Motor neuron (in vitro differentiated cells): Measurements from ENCODE around the gene MRPL44. TPM values are rescaled to one million over a fixed set of nuclear protein-coding genes. Genes with fewer than 3 reads are reported as not detected.

Source experiments
- ATAC-seq, 8 experiments: fragments of 200-7000 bp; cut with Tn5 transposase; replicated peaks in 6 of 8; 2 replicates each; pipeline ENCODE4 v1.8.0; 2021; ENCODE audit warnings: mild to moderate bottlenecking in 8 of 8, moderate library complexity in 8 of 8
- H3K27ac ChIP-seq, 2 donors: fragments of 250-450 bp; sonication (Bioruptor Pico); 2 replicates each; pipeline ENCODE4 v1.9.0; 2021; ENCODE audit warnings: antibody characterized with exemption in 2 of 2, mild to moderate bottlenecking in 2 of 2, moderate library complexity in 1 of 2
- H3K4me1 ChIP-seq, 2 donors: fragments of 250-450 bp; sonication (Bioruptor Pico); replicated peaks in 1 of 2; 2 replicates each; pipeline ENCODE4 v1.6.1; 2021; ENCODE audit warnings: antibody characterized with exemption in 2 of 2, mild to moderate bottlenecking in 2 of 2, moderate library complexity in 1 of 2
- H3K4me3 ChIP-seq, 5 donors: fragments of 250-450 bp; sonication (Bioruptor Pico); 2 replicates each; pipeline ENCODE4 v1.9.0; 2021; ENCODE audit warnings: antibody characterized with exemption in 5 of 5, mild to moderate bottlenecking in 5 of 5, moderate library complexity in 4 of 5
- WGBS, 10 experiments: fragments of 450-650 bp; shearing (Covaris generic); methylation state at CpG; one replicate each; pipeline ENCODE4 v1.0.0; 2022; 5-methylcytosine and 5-hydroxymethylcytosine counted together
- in situ Hi-C, 9 experiments: fragments of 400-800 bp; cut with MboI; loops; one replicate each; pipeline ENCODE4 v1.15.0; 2021; ENCODE audit warnings: low sequenced_read_pairs in 9 of 9, low pct_unique_long_range_greater_than_20kb in 2 of 9; ENCODE audit not compliant: unreplicated experiment in 9 of 9
- total RNA-seq, 8 experiments: library from RNA; unstranded; fragments of 300-600 nt; gene quantifications; 2 replicates each; pipeline versions ENCODE4 v1.2.3 to v1.2.4, GENCODE V29; 2022

Gene MRPL44
- total RNA-seq, 8 experiments from 2014 or later: 35.4 to 46.7 (median 39.9) TPM

- ATAC-seq: no peak
- Histone ChIP-seq H3K4me1 (no peaks in the 10 kb centered on the region), H3K4me3 (no peak overlapping the region), H3K27ac (no peak overlapping the region)
- in situ Hi-C loops: no loop called here
- 73 to 97% (median 82%) methylated on average over 1 to 13 of the region's 16 CpGs for WGBS, 10 experiments
Measured at GRCh38 chr2:224004105-224004695, 46.9 kb downstream of the MRPL44 start.

- peak in 2 of 8 experiments; percentile 47 to 73 for ATAC-seq
- WGBS, 10 experiments: 45 to 80% (median 62%) methylated on average over 1 to 9 of the region's 12 CpGs; no CpG with 5 or more reads in 5 of the 10 experiments
- no peak overlapping the region for H3K27ac ChIP-seq
Measured at GRCh38 chr2:224008702-224009261, 51.5 kb downstream of the MRPL44 start.

GRCh38 chr2:224009605-224010315 is 52.5 kb downstream of the MRPL44 start:
- in situ Hi-C loops: no loop called here
- H3K4me3 ChIP-seq: no peak overlapping the region
- no peak overlapping the region for H3K27ac ChIP-seq
- WGBS, 10 experiments: 67 to 94% (median 83%) methylated on average over 1 to 5 of the region's 5 CpGs; no CpG with 5 or more reads in 3 of the 10 experiments
- no peaks in the 10 kb centered on the region for H3K4me1 ChIP-seq
- ATAC-seq: no peak

More at GRCh38 chr2:224008702-224009261, 51.5 kb downstream of the MRPL44 start:
- Histone ChIP-seq H3K4me1 (no peaks in the 10 kb centered on the region), H3K4me3 (no peak overlapping the region)
- in situ Hi-C loops: no loop called here

GRCh38 chr2:224011837-224012236 is 54.6 kb downstream of the MRPL44 start:
- Histone ChIP-seq H3K4me1 (no peaks in the 10 kb centered on the region), H3K27ac (no peak overlapping the region), H3K4me3 (no peak overlapping the region)
- in situ Hi-C loops: no loop called here
- 80 to 100% (median 93%) methylated on average over 1 of the region's 1 CpG; no CpG with 5 or more reads in 5 of the 10 experiments for WGBS, 10 experiments
- ATAC-seq: no peak

- peaks cover 0 to 5% of the 10 kb centered on the region in 2 donors for H3K4me1 ChIP-seq
- H3K4me3 ChIP-seq: no peak overlapping the region
- in situ Hi-C loops: no loop called here
- no peak overlapping the region for H3K27ac ChIP-seq
- peak in 1 of 8 experiments; percentile 46 for ATAC-seq
- WGBS, 10 experiments: 75 to 100% (median 87%) methylated on average over 2 to 4 of the region's 4 CpGs; no CpG with 5 or more reads in 4 of the 10 experiments
Measured at GRCh38 chr2:224014336-224014735, 57.1 kb downstream of the MRPL44 start.

GRCh38 chr2:224016963-224017362 is 59.7 kb downstream of the MRPL44 start:
- peaks cover 0 to 13% of the 10 kb centered on the region in 2 donors for H3K4me1 ChIP-seq
- WGBS, 10 experiments: 0 to 100% (median 85%) methylated on average over 1 to 2 of the region's 3 CpGs
- in situ Hi-C loops: no loop called here
- H3K27ac ChIP-seq: no peak overlapping the region
- H3K4me3 ChIP-seq: no peak overlapping the region
- no peak for ATAC-seq

Other genes with a start within 250 kb of the MRPL44 start
- 10 to 100 TPM in 1 of 8 experiments, 1 to 10 TPM in 7; 1.1 to 14.7 (median 3.9) TPM for gene AP1S3, start 119.9 kb upstream of the MRPL44 start, total RNA-seq
- gene WDFY1, start 12.1 kb upstream of the MRPL44 start, total RNA-seq: 10 to 100 TPM; 24.7 to 46.2 (median 30.0) TPM
- 100 to 1,000 TPM in 3 of 8 experiments, 10 to 100 TPM in 5; 11.9 to 271 (median 53.6) TPM for gene SERPINE2, start 81.8 kb downstream of the MRPL44 start, total RNA-seq